ENCODE measurements around the gene GDAP1L1.
"Not testable (repeated sequence)": the region's sequence is repeated elsewhere in the genome, so short reads cannot be mapped to it uniquely, and the experiment has no call there.

GDAP1L1 gene

GRCh38 chr20:44234566-44235317, 12.4 kb upstream of the GDAP1L1 start:
- no peak for DNase-seq (ENCODE audit: low read depth in 2 of 2)
- H3K4me3 ChIP-seq (replicated peaks in 1 of 2; ENCODE audit: low read depth in 2 of 2, low read length in 2 of 2), result no peak overlapping the region
- TF ChIP-seq CTCF (IDR thresholded peaks at IDR 0.05; ENCODE audit: low read depth, low read length), result no peak

GRCh38 chr20:44235702-44236101, 11.4 kb upstream of the GDAP1L1 start:
- H3K4me3 ChIP-seq (replicated peaks in 1 of 2; ENCODE audit: low read depth in 2 of 2, low read length in 2 of 2), result no peak overlapping the region
- no peak for TF ChIP-seq CTCF (IDR thresholded peaks at IDR 0.05; ENCODE audit: low read depth, low read length)
- DNase-seq (ENCODE audit: low read depth in 2 of 2), result no peak

GRCh38 chr20:44236840-44237239, 10.3 kb upstream of the GDAP1L1 start:
- not testable (repeated sequence) for DNase-seq (ENCODE audit: low read depth in 2 of 2); H3K4me3 ChIP-seq (replicated peaks in 1 of 2; ENCODE audit: low read depth in 2 of 2, low read length in 2 of 2)

- TF ChIP-seq CTCF (IDR thresholded peaks at IDR 0.05; ENCODE audit: low read depth, low read length), result no peak
- DNase-seq (ENCODE audit: low read depth in 2 of 2), result no peak
- H3K4me3 ChIP-seq (replicated peaks in 1 of 2; ENCODE audit: low read depth in 2 of 2, low read length in 2 of 2), result no peak overlapping the region
Measured at GRCh38 chr20:44241796-44242195, 5.3 kb upstream of the GDAP1L1 start.

GRCh38 chr20:44245977-44246376, 1.1 kb upstream of the GDAP1L1 start:
- DNase-seq (ENCODE audit: low read depth in 2 of 2), result no peak
- H3K4me3 ChIP-seq (replicated peaks in 1 of 2; ENCODE audit: low read depth in 2 of 2, low read length in 2 of 2), result no peak overlapping the region
- no peak for TF ChIP-seq CTCF (IDR thresholded peaks at IDR 0.05; ENCODE audit: low read depth, low read length)

- H3K4me3 ChIP-seq (replicated peaks in 1 of 2; ENCODE audit: low read depth in 2 of 2, low read length in 2 of 2), result no peak overlapping the region
- TF ChIP-seq CTCF (IDR thresholded peaks at IDR 0.05; ENCODE audit: low read depth, low read length), result peak; percentile 31
- peak; percentile 29 to 43 for DNase-seq (ENCODE audit: low read depth in 2 of 2)
Measured at GRCh38 chr20:44247586-44248409, 690 bp downstream of the GDAP1L1 start.

- H3K4me3 ChIP-seq (replicated peaks in 1 of 2; ENCODE audit: low read depth in 2 of 2, low read length in 2 of 2), result no peak overlapping the region
- no peak for DNase-seq (ENCODE audit: low read depth in 2 of 2)
- TF ChIP-seq CTCF (IDR thresholded peaks at IDR 0.05; ENCODE audit: low read depth, low read length), result no peak
Measured at GRCh38 chr20:44248410-44248759, 1.3 kb downstream of the GDAP1L1 start.
